Left renal pelvis (tissue), 4 donors: ENCODE results near the gene GRAPL. TPM values are rescaled to one million over a fixed set of nuclear protein-coding genes. Genes with fewer than 3 reads are reported as not detected.
"Not testable (repeated sequence)": the region's sequence is repeated elsewhere in the genome, so short reads cannot be mapped to it uniquely, and the experiment has no call there.

Experiments
- DNase-seq, 4 donors: peaks; one replicate each; pipeline ENCODE4 v3.0.0-alpha.2; 2013; ENCODE audit warnings: low read depth in 4 of 4, low spot score in 3 of 4
- polyA plus RNA-seq, 4 donors: library from polyadenylated mRNA; unstranded; fragments of 120-200 nt; gene quantifications; one replicate each; pipeline ENCODE4 v1.2.1, GENCODE V29; 2013; ENCODE audit not compliant: insufficient read length in 4 of 4

Gene GRAPL
- 1 to 10 TPM in 3 of 4 donors, under 1 TPM in 1; 0.98 to 7.0 (median 3.4) TPM for polyA plus RNA-seq

DNA sequence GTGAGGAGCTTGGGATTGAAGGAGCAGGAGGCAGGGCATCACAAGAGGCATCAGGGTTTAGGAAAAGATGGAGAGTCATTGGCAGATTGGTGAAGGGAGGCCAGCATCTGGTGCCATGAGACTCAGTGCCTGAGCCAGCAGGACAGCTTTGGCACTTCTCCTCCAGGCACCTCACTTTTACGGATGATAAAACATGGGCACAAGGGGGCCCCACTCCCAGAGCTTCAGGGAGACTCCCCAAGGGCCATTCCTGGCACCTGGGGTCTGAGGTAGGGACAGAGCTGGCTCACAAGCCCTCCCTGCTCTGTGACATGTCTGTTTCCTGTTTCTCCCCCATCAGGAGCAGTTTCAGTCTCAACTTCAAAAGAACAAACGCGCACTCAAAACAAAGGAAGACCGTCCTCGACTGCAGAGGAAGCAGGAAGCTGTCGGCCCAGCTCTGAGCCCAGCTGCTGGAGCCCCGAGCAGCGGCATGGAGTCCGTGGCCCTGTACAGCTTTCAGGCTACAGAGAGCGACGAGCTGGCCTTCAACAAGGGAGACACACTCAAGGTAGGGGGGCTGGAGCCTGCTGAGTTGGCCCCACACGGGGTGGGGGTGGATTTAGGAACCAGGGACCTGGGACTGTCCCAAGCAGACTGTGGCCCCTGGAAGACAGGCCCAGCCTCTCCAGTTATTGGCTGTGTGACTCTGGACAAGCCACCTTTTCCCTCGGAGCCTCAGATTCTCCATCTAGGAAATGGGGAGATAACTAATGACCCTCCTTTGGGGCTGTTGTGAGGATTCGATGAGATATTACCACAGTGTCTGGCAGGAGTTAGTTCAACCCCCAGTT is at the start of gene GRAPL:
Gene GRAPL (plus strand): TSS at position 442 of the 833 bp plus-strand sequence. CDS start 31 bp downstream, at position 473.
- not testable (repeated sequence) for DNase-seq

DNA sequence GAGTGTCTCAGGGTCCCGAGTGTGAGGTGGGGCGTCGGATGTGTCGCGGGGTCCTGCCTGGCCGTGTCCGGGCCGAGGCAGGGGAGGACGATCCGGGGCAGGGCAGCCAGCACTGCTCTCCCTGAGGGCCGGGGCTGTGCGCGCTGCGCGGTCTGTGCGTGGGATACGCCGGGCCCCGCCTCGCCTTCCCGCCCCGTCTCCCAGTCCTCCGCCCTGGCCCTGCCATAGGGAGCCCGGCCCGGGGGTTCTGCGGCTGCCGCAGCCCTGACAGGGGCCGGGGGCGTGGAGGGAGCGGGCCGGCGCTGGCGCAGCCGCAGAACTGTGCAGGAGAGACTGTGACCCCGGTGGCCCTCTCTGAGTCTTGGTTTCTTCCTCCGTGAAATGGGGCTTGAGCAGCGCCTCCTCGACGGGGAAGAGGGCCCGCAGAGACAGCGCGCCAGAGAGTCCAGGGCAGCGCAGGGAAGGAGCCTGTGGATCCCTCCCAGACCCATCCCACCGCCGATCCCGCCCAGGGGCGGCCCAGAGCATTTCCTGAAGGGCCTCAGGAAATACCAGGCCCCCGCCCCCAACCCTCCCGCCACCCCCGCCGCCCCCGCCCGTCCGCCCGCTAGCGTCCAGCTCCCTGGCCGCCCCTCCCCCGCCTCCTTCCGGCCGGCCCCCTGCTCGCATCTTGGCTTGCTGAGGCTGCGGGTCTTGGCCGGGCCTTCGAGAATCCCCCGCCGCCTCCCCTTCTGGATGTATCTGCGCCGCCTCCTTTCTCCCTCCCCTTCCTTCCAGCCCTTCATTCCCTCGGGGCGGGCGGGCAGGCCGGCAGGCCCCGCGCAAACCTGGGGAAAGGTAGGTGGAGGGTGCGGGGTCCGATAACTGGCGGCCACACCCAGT is 38.3 kb upstream of the GRAPL start:
- not testable (repeated sequence) for DNase-seq

DNA sequence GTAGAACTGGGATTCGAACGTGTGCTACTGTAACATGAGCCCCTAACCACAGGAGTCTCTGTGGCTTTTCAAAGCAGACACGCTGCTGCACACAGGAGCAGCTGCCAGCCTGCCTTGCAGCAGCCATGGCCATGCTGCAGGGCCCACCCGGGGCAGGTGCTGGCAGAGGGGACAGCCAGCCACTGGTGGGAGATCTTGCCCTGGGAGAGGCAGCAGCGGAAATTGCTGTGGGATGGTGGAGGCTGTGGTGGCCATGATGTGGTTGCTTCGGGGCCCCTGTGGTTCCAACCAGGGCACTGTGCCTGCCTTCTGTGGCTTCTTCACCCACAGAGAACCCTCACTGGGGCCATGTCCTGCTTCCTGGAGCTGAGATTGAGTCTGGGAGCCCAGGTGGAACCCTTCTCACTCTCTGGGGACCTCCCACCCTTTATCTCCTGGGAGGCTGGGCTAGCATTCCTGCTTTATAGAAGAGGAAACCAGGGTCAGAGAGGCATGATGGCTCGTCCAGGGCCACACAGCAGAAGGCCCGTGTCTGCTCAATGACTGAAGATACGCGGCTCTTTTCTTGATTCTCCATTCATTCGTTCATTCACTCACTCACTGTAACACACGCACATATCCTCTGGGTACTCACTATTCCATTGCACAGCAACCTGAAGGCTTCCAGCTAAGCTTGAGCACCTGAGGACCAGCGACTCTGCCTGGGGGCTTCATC is 37.2 kb upstream of the GRAPL start:
- not testable (repeated sequence) for DNase-seq

DNA sequence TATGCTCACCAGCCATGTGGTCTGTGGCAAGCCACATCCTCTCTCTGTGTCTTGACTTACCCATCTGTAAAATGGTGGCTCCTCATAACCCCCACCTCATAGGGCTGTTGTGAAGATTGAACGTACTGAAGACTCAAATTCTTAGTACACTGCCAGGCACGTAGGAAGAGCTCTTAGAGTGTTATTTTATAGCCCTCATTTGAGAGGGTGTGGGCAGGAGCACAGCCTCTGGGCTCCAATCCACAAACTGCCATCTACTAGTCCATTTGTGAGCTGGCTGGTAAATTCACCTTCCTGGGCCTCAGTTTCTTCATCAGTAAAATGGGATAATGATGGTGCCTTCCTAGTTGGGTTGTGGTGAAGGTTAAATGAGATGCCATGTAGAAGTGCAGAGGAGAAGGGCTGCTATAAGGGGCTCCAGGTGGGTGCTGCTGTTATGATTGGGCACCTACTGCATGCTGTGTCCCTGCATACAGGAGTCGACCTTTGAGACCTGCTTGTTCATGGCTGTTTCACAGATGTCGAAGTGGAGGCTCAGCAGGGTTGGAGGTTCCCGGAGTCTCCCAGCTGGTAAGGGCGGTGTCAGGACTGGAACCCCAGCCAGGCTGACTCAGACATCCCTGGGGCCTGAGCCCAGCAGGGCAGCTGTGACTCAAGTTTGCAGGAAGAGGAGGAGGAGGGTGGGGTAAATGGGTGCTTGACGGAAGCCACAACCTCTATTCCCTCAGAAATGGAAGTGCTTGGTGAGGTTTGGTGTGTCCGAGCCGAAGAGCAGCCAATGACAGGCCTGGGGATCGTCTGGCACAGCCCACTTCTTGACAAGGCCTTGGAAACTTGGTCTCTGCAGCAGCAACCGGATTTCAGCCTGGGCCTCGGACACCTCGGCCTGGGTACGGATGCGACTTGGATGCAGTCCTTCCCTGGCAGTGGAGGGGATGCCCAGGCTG is 34.4 kb upstream of the GRAPL start:
- not testable (repeated sequence) for DNase-seq

DNA sequence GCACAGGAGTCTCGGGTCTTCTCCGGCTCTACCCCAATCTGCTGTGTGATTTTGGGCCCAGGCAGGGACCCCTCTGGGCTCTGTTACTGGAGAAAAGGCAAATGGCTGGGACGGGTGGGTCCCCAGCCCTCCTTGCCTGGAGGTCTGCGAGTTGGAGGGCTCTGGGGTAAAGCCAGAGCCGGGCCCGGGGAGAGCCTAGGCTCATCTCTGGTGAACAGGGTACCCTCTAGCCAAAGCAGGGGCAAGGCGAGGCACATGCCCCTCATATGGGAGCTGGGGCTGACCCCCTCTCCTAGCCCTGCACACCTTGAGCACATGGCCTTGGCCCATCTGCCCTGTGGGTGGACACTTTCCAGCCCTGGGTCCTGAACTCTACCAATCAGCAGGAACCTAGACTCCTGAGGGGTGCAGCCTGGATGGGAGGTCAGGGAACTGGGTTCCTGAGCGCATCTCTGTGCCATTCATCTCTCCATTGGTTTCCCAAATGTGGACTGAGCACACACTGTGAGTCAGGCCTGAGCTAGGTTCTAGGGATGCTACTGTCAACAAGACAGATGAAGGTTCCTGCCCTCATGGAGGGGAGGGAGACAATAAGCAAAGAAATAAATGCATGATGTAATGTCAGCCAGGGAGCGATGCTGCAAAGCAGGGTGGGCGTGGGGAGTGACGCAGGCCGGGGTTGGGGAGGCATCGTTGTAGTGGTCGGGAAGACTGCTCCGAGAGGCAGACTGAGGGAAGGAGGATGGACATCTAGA is 33.5 kb upstream of the GRAPL start:
- not testable (repeated sequence) for DNase-seq

DNA sequence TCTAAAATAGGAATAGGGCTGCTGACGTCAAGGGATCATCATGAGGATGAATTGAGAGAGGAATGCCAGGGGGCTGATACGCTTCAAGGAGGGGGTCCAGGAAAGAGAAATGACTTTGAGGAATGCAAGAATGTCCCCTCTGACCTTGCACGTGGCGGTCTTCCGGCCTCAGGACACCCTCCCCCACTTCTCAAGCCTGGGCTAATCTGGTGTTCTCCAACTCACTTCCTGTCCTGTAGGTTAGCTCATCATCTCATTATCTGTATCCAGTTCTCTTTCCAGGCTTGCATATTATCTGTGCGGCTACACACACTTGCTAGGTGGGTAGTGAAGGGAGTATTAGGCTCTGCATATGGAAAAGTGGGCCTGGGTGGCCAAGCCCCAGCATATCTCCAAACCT is 18.9 kb upstream of the GRAPL start:
- DNase-seq: peak in 1 of 4 donors; percentile 12

DNA sequence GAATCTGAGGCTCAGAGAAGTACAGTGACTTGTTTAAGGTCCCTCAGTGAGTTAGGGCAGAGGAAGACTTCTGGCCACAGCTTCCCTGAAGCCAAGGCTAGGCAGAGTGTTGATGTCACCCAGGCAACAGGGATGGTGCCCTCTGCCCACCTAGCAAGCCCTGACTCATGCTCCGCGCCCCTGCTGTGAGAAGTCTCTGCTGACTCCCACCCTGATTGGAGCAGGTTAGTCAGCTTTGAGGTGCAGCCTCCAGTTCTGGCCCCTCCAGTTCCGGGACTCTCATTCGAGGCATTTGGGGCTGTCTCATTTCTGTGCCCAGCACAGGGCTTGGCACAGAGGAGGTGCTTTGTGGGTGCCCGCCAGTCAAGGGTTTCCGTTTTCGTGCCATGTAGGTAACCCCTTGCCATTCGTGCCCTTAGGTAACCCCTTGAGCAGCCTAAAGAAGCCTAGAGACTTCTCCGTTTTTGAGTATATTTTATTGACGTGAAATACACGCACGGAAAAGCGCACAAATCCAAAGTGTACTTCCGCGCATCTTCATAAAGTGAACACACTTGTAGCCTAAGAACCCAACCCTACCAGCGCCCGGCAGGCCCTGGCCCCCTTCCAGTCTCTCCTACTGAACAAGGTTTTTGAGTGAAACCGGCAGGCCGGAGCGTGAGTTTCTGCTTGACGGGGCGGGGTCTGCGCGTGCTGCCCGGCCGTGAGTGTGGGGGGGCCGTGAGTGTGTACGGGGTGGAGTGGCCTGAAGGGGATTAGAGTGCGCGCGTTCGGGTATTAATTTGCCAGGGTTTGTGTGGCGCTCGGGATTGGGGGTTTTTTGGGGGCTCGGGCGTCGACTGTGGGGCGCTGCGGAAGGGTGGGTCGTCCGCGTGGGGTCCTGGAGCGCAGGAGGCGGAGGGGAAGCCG is 16.9 kb upstream of the GRAPL start:
- not testable (repeated sequence) for DNase-seq

DNA sequence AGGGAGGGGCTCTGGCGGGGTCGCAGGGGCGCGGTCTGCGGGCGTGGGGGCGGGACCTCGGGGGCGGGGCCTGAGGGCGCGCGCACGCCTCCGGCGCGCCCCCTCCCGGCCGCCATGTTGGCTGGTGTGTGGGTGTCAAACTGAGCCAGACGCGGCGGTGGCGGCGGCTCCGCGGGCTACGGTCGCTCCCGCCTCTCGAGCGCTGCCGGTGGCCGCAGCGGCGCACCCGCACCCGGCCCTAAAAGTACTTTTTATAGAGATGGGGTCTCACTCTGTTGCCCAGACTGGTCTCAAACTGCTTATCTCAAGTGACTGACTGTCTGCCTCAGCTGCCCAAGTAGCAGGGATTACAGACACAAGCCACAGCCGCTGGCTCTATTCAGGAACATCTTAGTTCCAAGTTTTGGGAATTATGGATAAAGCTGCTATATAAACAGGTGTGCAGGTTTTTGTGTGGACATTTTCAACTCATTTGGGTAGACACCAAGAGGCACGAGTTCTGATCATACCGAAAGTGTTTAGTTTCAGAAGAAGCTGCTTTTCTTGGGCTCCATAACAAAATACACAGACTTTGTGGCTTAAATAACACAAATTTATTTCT is 16.2 kb upstream of the GRAPL start:
- DNase-seq: peak; percentile 40 to 65 (median 44)

DNA sequence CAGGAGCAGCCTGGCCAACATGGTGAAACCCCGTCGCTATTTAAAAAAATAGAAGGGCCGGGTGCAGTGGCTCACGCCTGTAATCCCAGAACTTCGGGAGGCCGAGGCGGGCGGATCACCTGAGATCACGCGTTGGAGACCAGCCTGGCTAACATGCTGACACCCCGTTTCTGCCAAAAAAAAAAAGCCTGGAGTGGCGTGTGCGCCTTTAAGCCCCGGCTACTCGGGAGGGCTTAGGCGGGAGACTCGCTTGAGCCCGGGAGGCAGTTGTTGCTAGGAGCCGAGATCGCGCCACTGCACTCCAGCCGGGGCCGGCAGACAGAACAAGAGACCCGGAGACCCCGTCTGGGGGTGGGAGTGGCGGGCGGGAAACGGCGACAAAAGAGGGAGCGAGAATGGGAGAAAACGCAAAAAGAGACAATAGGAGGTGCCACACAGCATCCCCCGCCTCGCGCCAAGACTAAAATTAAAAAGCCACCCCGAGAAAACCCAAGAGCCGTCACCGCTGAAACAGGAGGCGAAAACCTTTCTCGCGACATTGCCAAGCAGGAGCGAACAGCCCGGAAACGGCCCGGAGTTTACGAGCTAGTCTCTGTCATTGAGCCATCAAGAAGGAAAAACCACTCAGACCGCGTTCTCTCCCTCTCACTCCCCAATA is 15.5 kb upstream of the GRAPL start:
- peak in 2 of 4 donors; percentile 30 to 68 for DNase-seq

DNA sequence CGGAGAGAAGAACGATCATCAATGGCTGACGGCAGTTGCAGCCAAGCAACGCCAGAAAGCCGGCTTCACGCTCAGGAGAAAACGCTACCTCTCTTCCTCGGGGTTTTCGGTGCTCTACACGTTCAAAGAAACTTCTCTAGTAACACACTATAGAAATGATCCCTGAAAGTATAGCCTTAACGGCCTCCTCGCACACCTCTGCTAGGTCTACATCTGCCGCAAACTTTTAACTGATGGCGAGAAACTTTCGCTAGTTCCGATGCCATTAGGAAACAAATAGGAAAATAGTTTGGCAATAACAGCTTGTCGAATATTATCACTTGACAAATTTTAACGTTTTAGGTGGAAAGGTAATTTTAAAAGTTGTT is 14.9 kb upstream of the GRAPL start:
- DNase-seq: peak in 1 of 4 donors; percentile 7

DNA sequence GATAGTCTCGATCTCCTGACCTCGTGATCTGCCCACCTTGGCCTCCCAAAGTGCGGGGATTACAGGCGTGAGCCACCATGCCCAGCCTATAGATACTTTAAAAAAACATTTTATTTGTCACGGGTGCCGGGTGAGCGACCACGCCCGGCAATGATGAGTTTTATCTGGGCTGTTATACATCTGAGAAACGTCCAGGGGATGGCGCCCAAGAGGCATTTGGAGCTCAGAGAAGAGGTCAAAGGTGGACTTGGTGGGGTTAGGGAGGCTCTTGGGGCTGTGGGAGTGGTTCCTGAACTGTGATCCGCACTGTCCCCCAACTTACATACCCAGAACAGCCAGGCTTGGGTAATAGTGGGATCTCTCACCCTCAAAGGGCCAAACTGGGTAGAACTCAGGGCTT is 8.7 kb upstream of the GRAPL start:
- DNase-seq: not testable (repeated sequence)

DNA sequence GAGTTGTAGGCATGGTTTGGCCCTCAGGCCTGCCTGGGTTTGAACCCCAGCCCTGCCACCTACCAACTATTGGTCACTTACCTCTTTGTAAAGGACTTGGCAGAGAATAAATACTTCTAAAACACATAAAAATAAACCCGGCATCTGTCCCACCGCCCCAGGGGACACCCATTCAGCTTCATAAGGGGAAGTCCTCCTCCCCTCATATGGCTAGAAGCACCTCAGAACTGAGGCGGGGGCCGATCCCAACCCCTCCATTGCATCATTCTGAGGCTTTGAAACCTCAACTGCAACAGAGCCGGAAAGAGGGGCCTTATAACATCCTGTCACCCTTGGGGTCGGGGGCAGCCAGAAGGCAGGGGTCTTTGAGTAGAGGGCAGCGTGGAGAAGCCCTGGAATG is 2.1 kb upstream of the GRAPL start:
- DNase-seq: not testable (repeated sequence)

DNA sequence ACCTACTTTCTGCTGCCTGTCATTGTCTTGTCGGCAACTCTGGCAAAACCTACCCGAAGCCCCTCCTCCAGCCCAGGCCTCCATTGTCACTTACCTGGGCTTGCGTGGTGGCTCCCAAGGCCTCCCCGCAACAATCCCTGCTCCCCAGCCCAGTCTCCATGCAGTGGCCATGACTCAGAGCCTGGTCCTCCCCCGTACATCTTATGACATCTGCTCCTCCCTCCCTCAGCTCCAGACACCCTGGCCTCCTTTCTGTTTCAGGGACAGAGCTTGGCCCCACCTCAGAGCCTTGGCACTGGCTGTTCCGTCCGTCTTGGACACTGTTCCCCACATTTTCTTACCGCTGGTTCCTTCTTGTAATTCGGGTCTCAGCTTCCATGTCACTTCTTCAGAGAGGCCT is 2.1 kb downstream of the GRAPL start:
- not testable (repeated sequence) for DNase-seq

DNA sequence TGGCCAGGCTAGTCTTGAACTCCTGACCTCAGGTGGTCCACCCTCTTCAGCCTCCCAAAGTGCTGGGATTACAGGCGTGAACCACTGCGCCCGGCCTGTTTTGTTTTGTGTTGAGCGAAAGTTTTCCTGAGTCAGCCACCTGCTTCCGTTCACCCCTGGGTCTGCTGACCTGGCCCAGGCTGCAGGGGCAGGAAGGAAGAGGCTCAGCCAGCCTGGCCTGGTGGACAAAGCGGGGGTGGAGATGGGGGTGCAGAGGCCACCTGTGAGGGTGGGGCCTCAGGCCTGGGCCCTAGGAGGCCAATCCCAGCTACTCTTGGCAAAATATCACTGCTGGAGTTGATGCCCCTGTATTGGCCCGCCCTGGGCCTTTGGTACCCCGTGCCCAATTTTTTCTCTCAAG is 3.7 kb downstream of the GRAPL start:
- not testable (repeated sequence) for DNase-seq

DNA sequence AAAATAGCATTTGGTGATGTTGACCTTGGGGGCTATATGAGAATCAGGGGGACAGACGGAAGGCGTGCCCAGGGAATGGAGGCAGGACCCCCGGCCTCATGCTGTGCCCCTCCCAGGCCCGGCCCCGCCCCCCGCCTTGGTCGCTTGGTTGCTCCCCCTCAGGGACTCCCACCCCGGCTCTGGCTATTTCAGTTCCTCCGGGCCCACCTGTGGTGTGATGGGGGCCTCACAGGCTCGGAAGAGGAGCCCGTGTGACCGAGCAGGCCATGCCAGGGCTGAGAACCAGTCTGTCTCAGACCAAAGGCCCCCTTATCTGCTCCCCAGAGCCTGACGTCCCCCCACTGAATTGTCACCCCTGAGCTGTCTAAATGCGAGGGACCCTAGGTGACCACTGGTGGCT is 4.4 kb downstream of the GRAPL start:
- not testable (repeated sequence) for DNase-seq

DNA sequence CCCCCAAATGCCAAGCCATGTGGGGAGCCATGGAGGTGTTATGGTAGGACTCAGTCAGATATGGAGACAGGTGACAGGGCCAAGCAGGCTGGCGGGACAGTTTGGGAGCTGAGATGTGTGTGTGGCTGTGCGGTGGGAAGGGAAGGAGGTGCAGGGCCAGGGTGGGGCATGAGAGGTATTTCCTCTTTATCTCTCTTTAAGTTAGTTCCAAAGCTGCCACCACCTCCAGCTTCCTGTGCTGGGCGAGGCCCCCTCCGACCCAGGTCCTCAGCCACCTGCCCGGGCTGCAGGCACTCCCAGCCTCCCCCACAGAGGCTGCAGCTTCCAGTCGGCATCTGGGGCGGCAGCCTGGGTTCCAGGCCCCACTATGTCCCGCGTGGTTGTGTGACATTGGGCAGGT is 6.4 kb downstream of the GRAPL start:
- DNase-seq: not testable (repeated sequence)

DNA sequence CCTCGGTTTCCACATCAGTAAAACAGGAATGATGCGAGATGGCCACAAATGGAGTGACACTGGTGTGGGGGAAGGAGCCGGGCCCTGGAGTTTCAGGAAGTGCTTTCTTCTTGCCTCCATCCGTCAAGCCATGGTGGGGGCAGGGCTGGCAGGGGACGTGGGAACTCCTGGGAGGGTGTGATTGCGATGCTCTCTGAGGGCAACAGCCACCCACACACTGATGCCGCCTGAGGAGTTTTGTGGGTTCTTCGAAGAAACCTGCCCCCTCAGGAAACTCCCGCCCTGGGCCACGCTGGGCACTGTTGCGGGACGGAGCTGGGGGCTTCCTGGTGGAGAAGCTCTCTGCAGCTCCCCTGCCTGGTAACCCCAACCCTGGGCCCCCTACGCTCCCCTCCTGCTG is 8.0 kb downstream of the GRAPL start:
- DNase-seq: not testable (repeated sequence)
